Muscle layer of colon (tissue), 2 donors: ENCODE measurements around the gene MLST8.
"Not testable (repeated sequence)": the region's sequence is repeated elsewhere in the genome, so short reads cannot be mapped to it uniquely, and the experiment has no call there.

ENCODE experiments used
- H3K27ac ChIP-seq: one replicate; pipeline ENCODE4 v1.7.0; 2013; ENCODE audit warnings: low read depth, mild to moderate bottlenecking, low read length, moderate library complexity
- H3K27me3 ChIP-seq, 2 donors: one replicate each; pipeline ENCODE4 v1.7.0; 2013; ENCODE audit warnings: low read length in 2 of 2, mild to moderate bottlenecking in 2 of 2; ENCODE audit not compliant: insufficient read depth in 2 of 2, control insufficient read depth in 1 of 2
- H3K36me3 ChIP-seq: one replicate; pipeline ENCODE4 v1.7.0; 2013; ENCODE audit warnings: mild to moderate bottlenecking, low read length; ENCODE audit not compliant: insufficient read depth
- H3K4me1 ChIP-seq: one replicate; pipeline ENCODE4 v1.7.0; 2013; ENCODE audit warnings: mild to moderate bottlenecking, low read length; ENCODE audit not compliant: insufficient read depth
- H3K4me3 ChIP-seq, 2 donors: one replicate each; pipeline ENCODE4 v1.7.0; 2013; ENCODE audit warnings: low read length in 2 of 2, low read depth in 1 of 2, mild to moderate bottlenecking in 1 of 2, moderate library complexity in 1 of 2
- H3K9ac ChIP-seq: one replicate; pipeline ENCODE4 v1.7.0; 2013; ENCODE audit warnings: low read length
- H3K9me3 ChIP-seq: one replicate; pipeline ENCODE4 v1.7.0; 2013; ENCODE audit warnings: mild to moderate bottlenecking, low read length
- donor health status: abdominal sarcoma.
- donor health status: Adenocarcinoma of cecum.

Gene MLST8

DNA sequence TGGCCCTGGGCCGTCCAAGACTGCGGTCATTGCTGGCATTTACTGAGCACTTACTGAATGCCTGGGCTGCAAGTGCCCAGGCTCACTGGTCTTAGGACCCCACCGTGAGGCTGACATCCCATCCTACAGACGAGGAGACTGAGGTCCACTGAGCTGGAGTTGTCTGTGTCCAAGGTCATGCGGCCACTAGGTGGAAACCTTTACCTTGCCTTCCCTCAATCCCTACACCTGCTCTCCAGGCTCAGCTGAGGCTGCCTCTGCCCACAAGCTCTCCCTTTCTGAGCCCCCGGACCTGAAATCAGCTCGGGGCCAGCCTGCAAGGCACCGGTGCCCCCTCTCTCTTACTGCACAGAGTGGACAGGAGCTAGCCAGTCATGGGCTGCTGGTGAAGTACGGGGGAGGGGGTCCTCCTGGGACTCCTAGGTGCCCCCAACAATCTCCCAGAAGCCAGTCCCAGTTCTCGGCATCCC, 10.4 kb upstream of the MLST8 start:
- no peak overlapping the region for H3K4me3 ChIP-seq

GRCh38 chr16:2195322-2196161, 9.7 kb upstream of the MLST8 start:
- no peak overlapping the region for H3K4me3 ChIP-seq
- H3K9ac ChIP-seq = no peak overlapping the region
- H3K36me3 ChIP-seq = no peaks in the 10 kb centered on the region
- peaks cover 5% of the 10 kb centered on the region for H3K4me1 ChIP-seq
- peaks cover 15 to 47% of the 10 kb centered on the region in 2 donors for H3K27me3 ChIP-seq
- no peak overlapping the region for H3K27ac ChIP-seq
- H3K9me3 ChIP-seq = no peaks in the 10 kb centered on the region

More for the DNA sequence above, 10.4 kb upstream of the MLST8 start:
- H3K4me1 ChIP-seq = peaks cover 5% of the 10 kb centered on the region
- no peak overlapping the region for H3K27ac ChIP-seq
- H3K36me3 ChIP-seq = no peaks in the 10 kb centered on the region
- no peak overlapping the region for H3K9ac ChIP-seq
- peaks cover 15 to 47% of the 10 kb centered on the region in 2 donors for H3K27me3 ChIP-seq
- no peaks in the 10 kb centered on the region for H3K9me3 ChIP-seq

GRCh38 chr16:2196162-2196980, 8.9 kb upstream of the MLST8 start, which contains the start of gene CASKIN1:
Gene CASKIN1, minus strand, starts transcription at chr16:2196605. Its CDS starts 173 bp downstream, at chr16:2196432.
- Histone ChIP-seq H3K36me3 (no peaks in the 10 kb centered on the region), H3K9me3 (no peaks in the 10 kb centered on the region), H3K4me1 (peaks cover 5% of the 10 kb centered on the region), H3K4me3 (no peak within 1 kb of the TSS), H3K27me3 (peaks cover 15 to 47% of the 10 kb centered on the region in 2 donors), H3K27ac (no peak within 1 kb of the TSS), H3K9ac (no peak within 1 kb of the TSS)

GRCh38 chr16:2196981-2197511, 8.2 kb upstream of the MLST8 start:
- H3K36me3 ChIP-seq = no peaks in the 10 kb centered on the region
- no peak overlapping the region for H3K27ac ChIP-seq
- H3K4me1 ChIP-seq = peaks cover 5% of the 10 kb centered on the region
- no peak overlapping the region for H3K4me3 ChIP-seq
- H3K9ac ChIP-seq = no peak overlapping the region
- peaks cover 15 to 47% of the 10 kb centered on the region in 2 donors for H3K27me3 ChIP-seq
- H3K9me3 ChIP-seq = no peaks in the 10 kb centered on the region

DNA sequence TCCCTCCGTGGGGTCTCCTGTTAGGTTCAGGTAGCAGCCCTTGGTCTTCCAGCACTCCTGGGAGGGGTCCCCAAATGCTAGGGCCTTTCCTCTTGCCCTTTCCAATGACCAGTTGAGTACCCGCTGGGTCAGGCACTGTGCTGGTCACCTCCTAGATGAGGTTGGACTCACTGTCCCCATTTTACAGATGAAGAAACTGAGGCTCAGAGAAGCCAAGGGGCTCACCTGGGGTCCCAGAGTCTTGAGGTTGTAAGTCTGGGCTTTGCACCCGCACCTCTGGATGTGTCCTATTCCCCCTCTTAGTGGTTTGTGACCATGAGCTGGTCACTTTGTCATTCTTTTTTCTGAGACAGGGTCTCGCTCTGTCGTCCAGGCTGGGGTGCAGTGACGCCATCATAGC, 7.5 kb upstream of the MLST8 start:
- Histone ChIP-seq H3K27me3 (peaks cover 15 to 47% of the 10 kb centered on the region in 2 donors), H3K4me3 (no peak overlapping the region), H3K9me3 (no peaks in the 10 kb centered on the region)

DNA sequence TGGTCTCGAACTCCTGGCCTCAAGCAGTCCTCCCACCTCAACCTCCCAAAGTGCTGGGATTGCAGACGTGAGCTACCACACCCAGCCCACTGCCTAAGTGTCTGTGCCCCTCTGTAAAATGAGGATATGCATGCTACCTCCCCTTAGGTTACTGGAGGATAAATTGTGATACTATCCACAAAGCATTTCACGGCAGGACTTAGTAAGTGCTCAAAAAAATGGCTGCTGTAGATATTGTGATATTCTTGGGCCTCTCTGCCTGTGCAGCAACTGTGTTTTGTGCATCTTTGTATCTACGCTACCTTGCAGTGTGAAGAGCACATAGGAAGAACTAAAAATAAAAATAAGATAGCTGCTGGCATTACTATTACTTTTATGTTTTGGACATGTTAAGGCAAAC, 7.0 kb upstream of the MLST8 start:
- no peaks in the 10 kb centered on the region for H3K36me3 ChIP-seq
- peaks cover 5% of the 10 kb centered on the region for H3K4me1 ChIP-seq
- H3K9me3 ChIP-seq = no peaks in the 10 kb centered on the region
- H3K27ac ChIP-seq = no peak overlapping the region
- peaks cover 15 to 47% of the 10 kb centered on the region in 2 donors for H3K27me3 ChIP-seq
- no peak overlapping the region for H3K4me3 ChIP-seq
- H3K9ac ChIP-seq = no peak overlapping the region

More for the DNA sequence above, 7.5 kb upstream of the MLST8 start:
- no peaks in the 10 kb centered on the region for H3K36me3 ChIP-seq
- H3K9ac ChIP-seq = no peak overlapping the region
- H3K4me1 ChIP-seq = peaks cover 5% of the 10 kb centered on the region
- no peak overlapping the region for H3K27ac ChIP-seq

- H3K9me3 ChIP-seq = no peaks in the 10 kb centered on the region
- no peak overlapping the region for H3K4me3 ChIP-seq
- H3K9ac ChIP-seq = no peak overlapping the region
- no peaks in the 10 kb centered on the region for H3K36me3 ChIP-seq
- H3K27ac ChIP-seq = no peak overlapping the region
- peaks cover 15 to 40% of the 10 kb centered on the region in 2 donors for H3K27me3 ChIP-seq
- H3K4me1 ChIP-seq = peaks cover 5% of the 10 kb centered on the region
These were observed 6.2 kb upstream of the MLST8 start for GRCh38 chr16:2199095-2199494.

DNA sequence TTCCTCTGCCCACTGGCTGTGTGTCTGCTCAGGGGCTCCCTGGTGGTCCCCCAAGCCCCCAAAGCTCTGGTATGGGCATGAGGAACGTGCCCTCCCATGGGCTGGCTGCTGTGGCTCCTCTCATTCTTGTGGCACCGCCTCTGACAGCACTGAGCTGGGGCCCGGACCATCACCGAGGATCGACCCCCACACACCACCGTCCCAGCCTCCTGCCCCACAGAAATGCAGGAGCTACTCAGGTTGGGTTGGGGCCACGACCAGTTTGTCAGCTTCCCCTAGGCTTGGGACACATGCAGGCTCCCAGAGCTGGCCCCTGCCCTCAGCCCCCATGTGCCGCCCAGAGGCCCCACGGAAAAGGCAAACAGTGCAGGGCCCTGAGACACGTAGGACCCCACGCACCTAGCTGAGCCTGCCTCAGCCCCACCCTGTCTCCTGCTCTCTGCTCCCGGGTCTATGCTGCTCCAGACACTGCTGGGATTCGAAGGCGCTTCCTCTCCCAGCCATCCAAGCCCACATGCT, 5.6 kb upstream of the MLST8 start:
- no peak overlapping the region for H3K4me3 ChIP-seq
- peaks cover 7% of the 10 kb centered on the region for H3K4me1 ChIP-seq
- H3K27ac ChIP-seq = no peak overlapping the region
- H3K36me3 ChIP-seq = no peaks in the 10 kb centered on the region
- H3K27me3 ChIP-seq = peaks cover 15 to 34% of the 10 kb centered on the region in 2 donors
- H3K9ac ChIP-seq = no peak overlapping the region
- no peaks in the 10 kb centered on the region for H3K9me3 ChIP-seq

GRCh38 chr16:2200313-2200712, 4.9 kb upstream of the MLST8 start:
- Histone ChIP-seq H3K4me1 (peaks cover 10% of the 10 kb centered on the region), H3K27me3 (peaks cover 11 to 28% of the 10 kb centered on the region in 2 donors), H3K4me3 (no peak overlapping the region), H3K36me3 (no peaks in the 10 kb centered on the region), H3K9ac (no peak overlapping the region), H3K9me3 (no peaks in the 10 kb centered on the region), H3K27ac (no peak overlapping the region)

- H3K36me3 ChIP-seq, H3K27me3 ChIP-seq, H3K27ac ChIP-seq, H3K9ac ChIP-seq, H3K4me3 ChIP-seq, H3K9me3 ChIP-seq: not testable (repeated sequence)
- H3K4me1 ChIP-seq = peaks cover 11% of the 10 kb centered on the region
These were observed 2.0 kb upstream of the MLST8 start for GRCh38 chr16:2203119-2203688.
